Germinal center (tissue), 1 donor: ENCODE measurements around the gene FBP2.
"Not testable (repeated sequence)": the region's sequence is repeated elsewhere in the genome, so short reads cannot be mapped to it uniquely, and the experiment has no call there.

ENCODE experiments used
- DNase-seq: peaks from one replicate; pipeline ENCODE4 v3.0.0; 2012; ENCODE audit warnings: mixed read lengths, low spot score

Gene FBP2

DNA sequence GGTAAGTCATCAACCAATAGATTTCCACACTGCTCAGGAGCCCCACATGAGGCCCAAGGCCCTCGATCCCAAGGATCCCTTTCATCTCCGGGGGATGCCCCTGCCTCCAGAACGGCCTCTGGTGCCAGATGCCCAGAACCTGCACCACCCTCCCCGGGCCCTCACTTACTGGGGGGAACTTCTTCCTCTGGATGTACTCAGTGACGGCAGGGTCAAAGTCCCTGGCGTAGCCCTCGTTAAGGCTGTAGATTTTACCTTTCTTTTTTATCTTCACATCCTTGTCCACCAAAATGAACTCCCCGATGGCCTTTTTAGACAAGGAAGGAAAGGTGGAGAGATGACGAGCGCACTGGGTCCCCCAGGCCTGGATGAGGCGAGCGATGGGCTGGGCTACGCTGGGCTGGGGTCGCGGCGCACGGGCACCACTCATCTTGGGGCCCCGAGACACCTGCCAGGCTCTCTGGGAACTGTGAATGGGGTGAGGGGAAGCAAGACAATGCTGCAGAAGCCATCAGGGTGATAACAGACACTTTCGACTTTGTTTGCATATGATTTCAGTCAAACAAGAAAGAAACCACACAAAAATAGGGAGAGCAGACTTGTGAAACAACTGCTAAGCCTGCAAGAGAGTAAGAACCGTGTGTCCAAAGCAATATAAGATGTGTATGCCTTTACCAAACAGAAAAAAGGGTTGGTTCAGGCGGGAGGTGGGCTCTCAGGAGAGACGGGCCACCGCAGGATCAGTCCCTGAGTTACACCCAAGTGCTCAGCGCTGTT is 13.2 kb upstream of the FBP2 start:
- DNase-seq: no peak

DNA sequence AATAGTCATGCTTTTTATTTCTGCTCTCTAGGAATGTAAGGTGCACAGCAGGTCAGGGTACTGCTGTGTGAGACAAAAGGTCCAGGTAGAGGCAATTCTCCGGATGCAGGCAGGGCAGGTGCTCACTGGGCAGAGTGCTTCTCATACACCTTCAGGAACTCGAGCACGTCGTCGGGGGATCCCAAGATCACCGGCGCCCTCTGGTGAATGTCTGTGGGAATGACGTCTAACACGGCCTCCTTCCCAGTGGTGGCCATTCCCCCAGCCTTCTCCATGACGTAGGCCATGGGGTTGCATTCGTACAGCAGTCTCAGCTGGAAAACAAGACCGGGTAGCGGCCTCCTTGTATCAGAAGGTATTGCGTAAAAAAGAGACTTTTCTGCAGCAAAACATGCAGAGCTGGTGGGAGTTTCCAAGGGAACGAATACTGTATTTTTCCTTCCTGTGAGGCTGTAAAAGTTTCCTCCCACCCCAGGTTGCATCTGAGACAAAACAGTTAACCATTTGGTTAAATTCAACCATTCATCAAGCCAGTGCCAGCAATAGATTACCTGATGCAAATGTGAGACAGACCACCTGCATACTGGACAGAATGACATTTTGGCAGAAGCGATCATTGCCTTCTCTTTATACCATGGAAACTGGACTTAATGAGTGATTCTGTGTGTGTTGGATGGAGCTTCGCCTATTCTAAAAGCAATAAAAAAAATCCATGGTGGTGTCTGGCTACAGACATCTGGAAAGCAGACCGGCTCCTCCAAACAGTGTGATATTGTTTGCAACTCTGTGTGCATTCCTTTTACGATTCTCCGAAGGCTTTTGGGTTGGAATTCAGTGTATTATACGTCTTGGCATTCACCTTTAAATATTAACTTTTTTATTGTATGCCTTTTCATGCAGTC is 9.9 kb upstream of the FBP2 start:
- DNase-seq: peak; percentile 83

DNA sequence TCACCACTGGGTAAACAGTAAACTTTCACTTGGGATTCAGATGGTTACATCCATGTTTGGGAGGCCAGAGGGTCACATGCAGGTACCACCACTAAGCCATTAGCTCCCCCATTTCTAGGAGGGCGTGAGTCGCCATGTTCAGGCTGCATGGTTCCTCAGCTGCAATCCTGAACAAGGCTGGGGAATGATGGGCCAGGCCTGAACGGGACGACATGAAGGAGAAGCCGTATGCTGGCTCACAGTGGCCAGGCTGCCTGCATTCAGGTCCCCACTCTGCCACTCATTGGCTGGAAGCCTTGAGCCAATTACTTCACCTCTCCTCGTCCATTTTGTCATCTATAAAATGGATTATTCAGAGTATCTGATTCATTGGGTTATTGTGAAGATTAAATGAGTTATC is 9.0 kb upstream of the FBP2 start:
- DNase-seq: no peak

DNA sequence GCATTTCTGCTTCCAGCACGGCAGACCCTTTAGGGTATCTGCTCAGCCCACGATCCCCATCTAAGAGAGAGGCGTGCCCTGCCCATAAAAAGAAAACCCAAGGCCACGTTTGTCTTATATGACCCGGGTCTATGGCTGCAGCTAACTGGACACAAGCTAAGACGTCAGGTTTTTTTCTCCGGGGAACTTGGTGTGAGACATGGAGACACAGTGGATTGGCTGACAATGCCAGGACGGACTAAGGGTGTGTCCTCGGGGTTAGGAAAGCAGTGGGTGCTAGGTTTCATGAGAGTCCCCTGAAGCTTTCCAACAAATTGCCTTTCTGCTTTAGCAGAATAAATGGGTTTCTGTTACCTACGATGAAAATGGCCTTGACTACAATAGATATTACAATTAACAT is 7.1 kb upstream of the FBP2 start:
- no peak for DNase-seq

DNA sequence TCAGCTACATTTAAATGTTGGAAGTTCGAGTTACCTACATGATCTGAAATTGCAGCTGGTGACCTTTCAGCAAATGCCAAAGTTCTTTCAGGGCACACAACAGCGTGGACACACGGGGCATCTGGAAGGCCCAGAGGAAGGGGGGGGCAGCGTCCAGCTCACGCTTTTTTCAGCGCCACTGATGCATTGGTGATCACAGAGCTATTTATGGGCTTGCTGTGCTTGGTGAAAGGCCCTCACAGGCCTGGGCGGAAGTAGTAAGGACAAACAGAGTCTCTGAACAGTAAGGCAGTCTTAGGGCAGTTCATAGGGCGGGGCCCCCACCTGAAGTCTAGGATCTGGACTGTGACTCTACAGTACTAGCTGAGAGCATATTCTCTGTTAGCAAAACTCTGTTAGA is 6.6 kb upstream of the FBP2 start:
- DNase-seq: no peak

DNA sequence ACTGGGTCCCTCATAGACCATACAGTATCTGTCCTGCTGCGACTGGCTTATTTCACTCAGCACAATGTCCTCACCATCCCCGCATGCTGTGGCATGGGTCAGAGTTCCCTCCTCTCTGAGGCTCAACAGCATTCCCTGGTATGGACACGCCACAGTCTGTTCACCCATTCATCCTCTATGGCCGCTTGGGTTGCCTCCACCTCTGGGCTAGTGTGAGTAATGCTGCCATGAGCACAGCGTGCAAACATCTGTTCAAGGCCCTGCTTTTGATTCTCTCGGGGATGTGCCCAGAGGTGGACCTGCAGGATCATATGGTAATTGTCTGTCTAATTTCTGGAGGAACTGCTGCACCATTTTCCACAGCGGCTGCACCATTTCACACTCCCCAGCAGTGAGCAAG is 5.5 kb upstream of the FBP2 start:
- DNase-seq: no peak

DNA sequence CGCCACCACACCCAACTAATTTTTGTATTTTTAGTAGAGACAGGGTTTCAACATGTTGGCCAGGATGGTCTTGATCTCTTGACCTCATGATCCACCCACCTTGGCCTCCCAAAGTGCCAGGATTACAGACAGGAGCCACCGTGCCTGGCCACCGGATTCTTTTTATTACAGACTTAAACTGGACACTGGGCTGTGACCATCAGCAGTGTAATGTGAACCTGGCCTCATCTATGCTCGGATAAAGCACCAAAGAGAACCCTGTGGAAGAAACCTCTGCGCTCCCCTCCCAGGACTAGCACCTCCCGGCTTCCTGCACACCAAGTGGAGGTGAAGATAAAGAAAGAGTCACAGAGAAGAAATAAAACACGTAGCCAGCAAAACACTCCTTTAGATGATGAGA is 941 bp downstream of the FBP2 start:
- not testable (repeated sequence) for DNase-seq

DNA sequence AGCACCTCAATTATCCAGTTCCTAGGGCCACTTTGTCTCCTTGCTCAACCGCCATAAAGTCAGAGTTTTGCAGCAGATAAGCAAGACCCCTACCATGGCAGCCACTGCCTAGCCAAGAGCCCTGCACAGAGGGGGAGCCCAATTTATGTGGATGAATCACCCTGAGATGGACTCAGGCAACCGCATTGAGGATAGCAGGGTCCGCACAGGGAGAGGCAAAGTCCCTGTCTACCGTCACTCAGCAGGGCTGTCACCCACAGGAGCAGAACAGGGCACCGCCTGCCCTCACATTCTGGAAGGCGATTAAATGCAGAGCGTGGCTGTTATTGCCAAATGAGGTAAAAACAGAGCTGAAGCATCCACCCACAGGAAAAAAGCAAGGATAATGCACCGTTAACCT is 1.7 kb downstream of the FBP2 start:
- DNase-seq: no peak

DNA sequence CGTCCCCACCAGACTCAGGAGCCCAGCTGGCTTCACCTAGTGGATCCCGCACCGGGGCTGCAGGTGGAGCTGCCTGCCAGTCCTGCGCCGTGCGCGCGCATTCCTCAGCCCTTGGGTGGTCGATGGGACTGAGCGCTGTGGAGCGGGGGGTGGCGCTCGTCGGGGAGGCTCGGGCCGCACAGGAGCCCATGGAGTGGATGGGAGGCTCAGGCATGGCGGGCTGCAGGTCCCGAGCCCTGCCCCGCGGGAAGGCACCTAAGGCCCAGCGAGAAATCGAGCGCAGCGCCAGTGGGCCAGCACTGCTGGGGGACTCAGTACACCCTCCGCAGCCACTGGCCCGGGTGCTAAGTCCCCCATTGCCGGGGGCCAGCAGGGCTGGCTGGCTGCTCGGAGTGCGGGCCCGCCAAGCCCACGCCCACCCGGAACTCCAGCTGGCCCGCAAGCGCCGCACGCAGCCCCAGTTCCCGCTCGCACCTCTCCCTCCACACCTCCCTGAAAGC is 2.5 kb downstream of the FBP2 start:
- not testable (repeated sequence) for DNase-seq

DNA sequence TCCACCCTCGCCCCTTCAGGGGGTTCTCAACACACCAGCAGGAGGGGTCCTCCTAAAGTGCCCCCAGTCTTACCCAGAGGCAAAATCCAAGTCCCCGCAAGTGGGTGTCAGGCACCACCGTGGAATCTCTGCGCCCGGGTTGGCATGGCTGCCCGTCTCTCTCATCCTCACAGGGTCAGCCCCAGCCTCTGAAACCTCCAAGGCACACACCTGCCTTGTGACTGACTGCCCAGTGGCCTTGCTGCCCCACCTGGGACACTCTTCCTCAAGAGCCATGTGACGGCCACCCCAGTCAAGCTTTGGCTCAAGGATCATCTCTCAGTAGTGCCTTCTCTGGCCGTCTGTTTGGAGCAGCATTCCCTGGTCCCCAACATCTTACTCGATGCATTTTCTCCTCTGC is 4.9 kb downstream of the FBP2 start:
- no peak for DNase-seq

DNA sequence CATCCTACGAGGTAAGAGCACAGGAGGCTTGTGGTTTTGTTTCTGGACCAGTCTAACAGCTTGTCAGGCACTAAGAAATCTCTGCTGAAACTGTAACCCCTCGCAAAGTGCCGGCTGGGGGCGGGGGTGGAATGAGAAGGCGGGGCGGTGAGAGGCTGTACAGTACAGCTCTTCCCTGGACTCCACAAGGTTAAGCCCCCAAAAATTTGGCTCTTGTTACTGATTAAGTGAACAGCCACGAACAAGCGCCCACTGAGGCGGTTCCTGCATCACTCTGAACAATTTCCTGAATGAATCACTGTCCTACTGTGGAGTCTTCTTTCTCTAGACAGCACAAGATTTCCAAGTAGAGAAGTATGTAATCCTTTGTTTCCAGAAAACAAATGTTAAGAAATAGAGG is 6.8 kb downstream of the FBP2 start:
- no peak for DNase-seq

DNA sequence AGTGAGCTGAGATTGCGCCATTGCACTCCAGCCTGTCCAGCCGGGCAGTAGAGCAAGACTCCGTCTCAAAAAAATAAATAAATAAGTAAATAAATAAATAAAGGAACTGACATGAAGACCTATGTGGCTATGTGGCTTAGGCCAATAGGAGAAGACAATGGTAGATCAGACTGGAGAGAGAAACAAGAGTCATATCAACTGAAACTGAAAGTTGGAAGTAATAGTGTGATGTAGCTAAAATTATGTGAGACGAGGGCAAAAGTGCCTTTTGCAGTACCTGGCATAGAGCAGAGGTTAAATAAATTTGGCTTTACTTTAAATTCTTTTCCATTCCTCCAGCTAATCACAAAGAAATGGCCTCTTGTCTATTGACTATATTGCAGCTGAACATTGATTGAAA is 7.3 kb downstream of the FBP2 start:
- no peak for DNase-seq

DNA sequence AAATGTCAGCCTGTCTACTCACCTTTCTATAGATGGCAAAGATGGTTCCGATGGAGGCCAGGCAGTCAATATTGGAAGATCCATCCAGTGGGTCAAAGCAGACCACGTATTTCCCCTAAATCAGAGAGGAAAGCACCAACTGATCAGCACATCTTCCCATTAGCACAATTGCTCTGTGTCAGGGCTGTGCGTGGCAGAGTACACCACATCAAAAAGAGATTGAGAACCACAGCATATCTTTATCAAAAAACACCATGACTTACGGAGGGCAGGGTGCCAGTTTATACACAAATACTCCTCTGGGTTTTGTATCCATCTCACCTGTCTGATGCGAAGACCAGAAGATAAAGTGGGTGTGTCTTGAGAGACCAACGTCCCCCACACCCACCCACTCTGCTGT is 9.1 kb downstream of the FBP2 start:
- no peak for DNase-seq

DNA sequence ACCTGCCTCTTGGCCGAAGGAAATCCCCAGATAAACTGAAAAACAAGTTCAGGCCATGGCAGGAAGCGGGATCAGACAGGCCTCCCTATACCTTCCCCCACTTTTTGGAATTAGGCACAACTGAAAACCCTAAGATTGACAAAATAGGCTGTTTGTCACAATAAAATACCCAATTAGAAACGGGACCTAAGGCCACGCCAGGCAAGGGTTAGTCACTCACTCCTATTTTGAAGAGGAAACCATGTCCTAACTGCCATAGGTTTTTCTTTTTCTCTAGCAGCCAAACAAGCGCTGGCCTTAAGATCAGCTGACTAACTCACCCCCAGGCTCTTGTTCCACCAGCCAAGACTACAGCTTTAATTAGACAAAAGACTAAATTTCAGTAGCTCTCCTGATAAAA is 11.9 kb downstream of the FBP2 start:
- DNase-seq: no peak

DNA sequence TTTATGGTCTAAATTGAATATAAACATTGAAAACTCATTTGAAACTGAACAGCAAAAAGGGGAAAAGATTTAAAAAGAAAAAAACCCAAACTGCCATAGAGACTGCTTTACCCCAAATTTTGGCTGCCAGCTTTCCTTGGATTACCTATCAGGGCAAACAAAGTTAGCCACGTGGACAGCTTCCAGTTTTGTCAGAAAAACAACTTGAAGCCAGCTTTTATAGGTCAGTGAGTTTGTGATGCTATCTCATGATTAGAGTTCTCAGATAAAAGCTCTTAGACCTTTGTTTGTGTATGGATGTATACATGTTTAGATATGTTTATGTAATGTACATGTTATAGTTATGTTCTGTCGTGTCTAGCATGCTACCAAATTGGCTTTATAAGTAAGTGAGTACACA is 16.1 kb downstream of the FBP2 start:
- no peak for DNase-seq

DNA sequence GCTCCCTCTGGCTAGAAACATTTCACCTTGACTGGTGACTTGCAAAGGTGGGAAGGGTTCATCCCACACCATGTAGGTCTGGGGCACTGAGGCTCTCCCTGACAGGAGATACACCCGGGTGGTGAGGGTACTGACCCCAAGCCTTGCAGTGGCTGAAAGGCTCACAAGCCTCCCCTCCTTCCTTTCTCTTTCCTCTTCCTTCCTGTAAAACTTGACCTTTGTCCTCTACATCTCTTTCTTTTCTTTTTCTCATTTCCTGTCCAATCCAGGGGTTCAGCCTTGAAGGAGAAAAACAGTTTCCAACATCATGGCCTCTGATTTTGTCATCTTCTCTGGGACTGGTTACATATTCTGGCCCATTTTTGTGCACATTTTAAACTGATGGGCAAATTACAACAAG is 16.6 kb downstream of the FBP2 start:
- DNase-seq: no peak

DNA sequence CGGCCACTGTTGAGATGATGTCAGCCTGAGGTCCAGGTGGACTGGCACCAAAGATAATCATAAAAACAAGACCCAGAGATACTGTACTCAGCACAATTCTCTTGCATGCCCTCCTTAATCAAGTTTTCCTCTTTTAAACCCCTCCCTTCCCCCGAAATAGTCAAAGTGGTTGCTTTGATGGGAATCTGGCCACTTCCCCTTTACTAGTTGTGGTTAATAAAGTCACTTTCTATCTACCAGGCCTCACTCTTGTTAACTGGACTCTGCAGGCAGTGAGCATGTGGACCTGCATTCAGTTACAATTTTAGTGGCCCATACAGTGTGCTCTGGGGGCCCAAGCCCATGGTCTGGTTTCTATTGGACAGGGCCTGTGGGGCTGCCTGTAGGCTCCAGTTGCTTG is 17.5 kb downstream of the FBP2 start:
- DNase-seq: no peak

DNA sequence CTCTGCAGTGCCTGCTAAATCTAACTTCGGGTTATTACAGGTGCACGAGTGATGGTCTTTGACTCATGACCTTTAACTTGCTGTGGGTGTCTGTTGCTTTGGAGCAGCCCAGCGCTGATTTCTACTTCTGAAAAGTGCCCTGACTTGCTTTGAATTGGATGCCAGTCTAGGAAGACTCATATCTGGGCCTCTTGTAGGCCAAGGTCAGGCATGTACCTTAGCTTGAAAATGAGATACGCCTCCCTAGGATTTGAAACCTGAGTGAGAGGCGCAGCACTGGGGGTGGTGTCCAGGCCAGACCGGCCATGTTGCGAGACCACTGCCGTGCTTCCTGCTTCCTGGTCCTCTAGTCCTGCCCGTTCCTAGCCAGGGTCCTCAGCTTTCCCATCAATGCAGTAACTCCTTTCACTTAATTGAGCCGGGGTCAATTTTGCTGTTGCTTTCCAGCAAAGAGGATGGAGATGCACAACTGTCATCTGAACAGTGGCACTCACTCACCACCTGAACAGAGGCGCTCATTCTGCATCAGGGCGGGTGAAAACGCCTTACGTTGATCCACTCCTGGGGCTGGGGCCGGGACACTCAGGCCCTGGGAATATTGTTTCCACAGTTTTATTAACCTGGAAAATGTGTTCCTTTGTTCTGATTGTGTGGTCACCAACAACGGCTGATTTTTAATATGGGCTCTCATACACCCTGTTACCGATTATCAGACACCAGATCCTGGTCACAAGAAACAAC is 24.5 kb downstream of the FBP2 start:
- DNase-seq: no peak

DNA sequence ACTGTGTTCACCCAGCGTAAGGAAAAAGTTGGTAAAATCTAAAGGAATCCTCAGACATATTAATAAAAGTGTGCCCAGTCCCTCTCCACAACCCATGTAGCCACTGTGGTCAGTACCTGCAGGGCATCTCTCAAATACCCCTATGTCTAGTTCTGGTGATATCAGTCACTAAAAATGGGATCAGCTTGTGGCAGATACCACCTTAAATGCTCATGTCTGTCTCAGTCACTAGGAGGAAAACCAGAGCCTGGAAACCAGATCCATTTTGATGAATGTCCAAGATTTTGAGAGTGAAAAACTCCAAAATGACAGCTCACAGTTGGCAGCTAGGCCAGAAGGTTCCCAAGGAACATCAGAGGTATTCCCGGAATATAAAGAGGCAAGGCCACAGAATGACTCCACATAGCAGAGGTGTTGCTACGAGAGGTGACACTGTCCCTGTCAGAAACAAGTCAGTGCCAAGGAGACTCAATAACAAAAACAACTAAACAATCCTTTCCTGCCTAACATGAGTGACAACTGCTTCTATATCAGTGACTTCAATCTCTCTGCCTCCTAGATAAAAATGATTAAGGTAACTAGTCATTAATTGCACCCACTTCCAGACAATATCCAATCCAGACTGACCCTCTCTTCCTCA is 25.3 kb downstream of the FBP2 start:
- DNase-seq: no peak

DNA sequence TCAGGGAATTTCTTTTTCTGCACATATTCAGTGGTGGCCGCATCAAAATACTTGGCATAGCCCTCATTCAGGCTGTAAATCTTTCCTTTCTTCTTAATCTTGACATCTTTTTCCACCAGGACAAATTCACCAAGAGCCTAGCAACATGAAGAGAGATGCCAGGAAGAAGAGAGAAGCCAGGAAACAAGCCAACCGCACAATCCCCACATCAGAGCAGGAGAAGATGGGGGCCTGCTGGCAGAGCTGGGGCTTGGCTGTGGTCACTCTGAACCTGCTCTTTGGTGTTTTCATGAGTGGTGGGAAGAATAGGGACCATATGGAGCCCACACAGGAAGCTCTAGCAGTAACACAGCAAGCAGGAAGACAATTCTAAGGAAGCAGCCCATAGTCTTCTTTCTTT is 26.4 kb downstream of the FBP2 start:
- DNase-seq: no peak

DNA sequence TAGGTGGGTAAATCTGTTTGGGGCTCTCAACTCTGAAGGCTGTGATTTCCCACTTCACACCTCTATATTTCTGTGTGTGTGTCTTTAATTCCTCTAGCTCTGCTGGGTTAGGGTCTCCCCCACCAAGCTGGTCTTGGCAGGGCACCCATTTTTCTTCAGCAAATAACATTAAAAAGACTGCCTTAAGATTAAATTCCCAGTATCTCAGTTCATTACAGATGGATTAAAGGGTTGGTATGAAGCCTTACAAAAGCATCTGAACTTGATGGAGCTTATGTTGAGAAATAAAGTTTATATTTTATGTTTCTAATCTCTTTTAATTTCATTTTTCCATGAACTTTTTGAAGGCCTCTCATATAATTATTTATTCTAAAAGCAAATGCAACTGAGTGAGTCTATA is 27.1 kb downstream of the FBP2 start:
- DNase-seq: no peak

DNA sequence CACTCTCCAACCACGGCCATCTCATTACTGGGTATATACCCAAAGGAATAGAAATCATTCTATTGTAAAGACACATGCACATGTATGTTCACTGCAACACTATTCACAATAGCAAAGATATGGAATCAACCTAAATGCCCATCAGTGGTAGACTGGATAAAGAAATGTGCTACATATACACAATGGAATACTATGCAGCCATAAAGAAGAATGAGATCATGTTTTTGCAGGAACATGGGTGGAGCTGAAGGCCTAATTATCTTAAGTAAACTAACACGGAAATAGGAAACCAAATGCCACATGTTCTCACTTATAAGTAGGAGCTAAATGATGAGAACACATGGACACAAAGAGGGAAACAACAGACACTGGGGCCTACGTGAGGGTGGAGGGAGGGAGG is 29.3 kb downstream of the FBP2 start:
- DNase-seq: not testable (repeated sequence)
